LNCAP (cell line): ENCODE measurements around the gene GJA9.

Experiments used
- CTCF ChIP-seq: fragments of 450-650 bp; IDR thresholded peaks from 2 replicates; pipeline ENCODE4 v1.5.1; 2017; ENCODE audit warnings: mild to moderate bottlenecking

The GJA9 gene

GRCh38 chr1:38833146-38833545, 48.2 kb downstream of the GJA9 start:
- TF ChIP-seq CTCF: no peak

DNA sequence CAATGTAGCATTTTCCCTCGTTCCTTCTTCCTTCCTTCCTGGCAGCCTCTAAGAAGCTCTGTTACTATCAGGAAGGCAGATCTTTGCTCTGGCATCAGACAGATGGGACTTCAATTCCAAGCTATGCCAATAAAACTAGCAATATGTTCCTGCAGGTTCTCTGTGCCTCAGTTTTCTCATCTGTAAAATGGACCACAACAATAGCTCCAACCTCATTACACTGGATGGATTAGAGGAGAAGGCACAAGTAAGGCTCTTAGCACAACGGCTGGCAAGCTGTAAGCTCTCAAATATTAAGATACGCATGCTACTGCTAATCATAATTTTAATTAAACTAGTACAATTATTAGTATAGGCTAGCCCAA, 49.0 kb downstream of the GJA9 start:
- no peak for TF ChIP-seq CTCF

DNA sequence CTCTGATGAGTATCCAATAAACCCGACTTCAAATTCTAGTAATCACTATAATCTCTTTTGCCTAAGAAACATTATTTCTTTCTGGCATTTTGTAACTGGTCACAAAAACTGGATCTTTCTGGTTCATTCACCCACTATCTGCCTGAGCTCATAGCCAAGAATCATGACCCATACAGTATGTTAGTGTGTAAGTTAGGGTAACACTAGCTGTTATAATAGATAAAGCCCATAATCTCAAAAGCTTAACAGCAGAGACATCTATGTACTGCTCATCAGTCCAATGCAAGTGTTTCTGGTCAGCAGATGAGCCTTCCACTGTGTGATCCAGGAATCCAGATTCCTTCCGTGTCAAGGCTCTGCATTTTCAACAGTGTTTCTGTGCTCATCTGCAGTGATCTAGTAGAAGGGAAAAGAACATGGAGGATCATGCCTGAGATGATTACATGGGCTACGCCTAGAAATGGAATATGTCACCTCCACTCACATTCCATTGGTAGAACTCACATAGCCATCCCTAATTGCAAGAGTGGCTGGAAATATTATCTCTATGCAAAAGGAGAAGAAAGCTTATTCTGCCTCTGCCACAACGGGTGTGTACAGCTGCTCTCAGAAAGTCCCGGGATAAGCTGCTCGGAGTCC, 49.5 kb downstream of the GJA9 start:
- TF ChIP-seq CTCF: no peak

- TF ChIP-seq CTCF: no peak
Observed at GRCh38 chr1:38829368-38829767, 52.0 kb downstream of the GJA9 start.

GRCh38 chr1:38827318-38827717, 54.1 kb downstream of the GJA9 start:
- no peak for TF ChIP-seq CTCF

- no peak for TF ChIP-seq CTCF
Observed at GRCh38 chr1:38826886-38827285, 54.5 kb downstream of the GJA9 start.

GRCh38 chr1:38826262-38826661, 55.1 kb downstream of the GJA9 start:
- no peak for TF ChIP-seq CTCF
